GM19452 (cell line): ENCODE measurements around the gene NNAT.
"Not testable (repeated sequence)": the region's sequence is repeated elsewhere in the genome, so short reads cannot be mapped to it uniquely, and the experiment has no call there.

Experiments
- ATAC-seq: cut with Tn5 transposase; IDR thresholded peaks from one replicate; pipeline ENCODE4 v1.9.1; 2021; ENCODE audit not compliant: unreplicated experiment

Gene NNAT

DNA sequence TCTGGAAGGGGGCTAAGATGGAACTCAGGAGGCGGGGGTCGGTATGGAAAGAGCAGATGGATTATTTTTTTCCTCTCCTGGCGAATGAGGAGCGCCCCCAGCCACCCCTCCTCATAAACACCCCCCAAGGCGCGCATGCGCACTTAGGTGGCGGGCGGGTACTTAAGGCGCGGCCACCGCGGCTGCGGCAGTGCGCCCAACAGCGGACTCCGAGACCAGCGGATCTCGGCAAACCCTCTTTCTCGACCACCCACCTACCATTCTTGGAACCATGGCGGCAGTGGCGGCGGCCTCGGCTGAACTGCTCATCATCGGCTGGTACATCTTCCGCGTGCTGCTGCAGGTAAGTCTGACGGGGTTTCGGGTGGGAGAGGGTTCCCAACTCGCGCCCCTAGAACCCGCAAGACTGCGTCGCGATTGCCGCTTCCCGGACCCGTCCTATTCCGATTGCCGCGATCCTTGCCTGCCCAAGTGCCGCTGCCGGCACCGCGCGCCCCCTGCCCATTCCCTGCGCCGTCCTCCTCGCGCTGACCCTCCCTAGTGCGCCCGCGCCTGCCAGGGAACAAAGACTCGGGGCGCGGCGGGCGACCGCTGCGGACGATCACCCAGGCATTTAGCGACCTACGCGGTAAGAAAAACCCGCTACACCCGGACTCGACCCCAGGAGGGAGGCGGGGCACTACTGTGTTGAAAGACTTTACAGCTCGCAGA, at the start of gene NNAT:
Gene NNAT (plus strand): TSS at position 190 of the 711 bp plus-strand sequence. CDS start 82 bp downstream, at position 272.
- ATAC-seq: no peak

GRCh38 chr20:37471741-37472235, 49.3 kb upstream of the NNAT start:
- ATAC-seq: no peak

DNA sequence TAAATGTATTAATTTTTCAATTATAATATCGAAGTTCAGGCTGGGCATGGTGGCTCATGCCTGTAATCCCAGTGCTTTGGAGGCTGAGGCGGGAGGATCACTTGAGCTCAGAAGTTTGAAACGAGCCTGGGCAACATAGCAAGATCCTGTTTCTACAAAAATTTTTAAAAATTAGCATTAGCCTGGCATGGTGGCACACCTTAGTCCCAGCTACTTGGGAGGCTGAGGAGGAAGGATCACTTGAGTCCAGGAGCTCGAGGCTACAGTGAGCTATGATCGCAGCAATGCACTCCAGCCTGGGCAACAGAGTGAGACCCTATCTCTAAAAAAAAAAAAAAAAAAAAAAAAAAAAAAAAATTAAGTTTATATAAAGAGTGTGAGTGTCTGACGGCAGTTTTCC, 48.6 kb upstream of the NNAT start:
- ATAC-seq: not testable (repeated sequence)

GRCh38 chr20:37473249-37474000, 47.6 kb upstream of the NNAT start:
- ATAC-seq: no peak

DNA sequence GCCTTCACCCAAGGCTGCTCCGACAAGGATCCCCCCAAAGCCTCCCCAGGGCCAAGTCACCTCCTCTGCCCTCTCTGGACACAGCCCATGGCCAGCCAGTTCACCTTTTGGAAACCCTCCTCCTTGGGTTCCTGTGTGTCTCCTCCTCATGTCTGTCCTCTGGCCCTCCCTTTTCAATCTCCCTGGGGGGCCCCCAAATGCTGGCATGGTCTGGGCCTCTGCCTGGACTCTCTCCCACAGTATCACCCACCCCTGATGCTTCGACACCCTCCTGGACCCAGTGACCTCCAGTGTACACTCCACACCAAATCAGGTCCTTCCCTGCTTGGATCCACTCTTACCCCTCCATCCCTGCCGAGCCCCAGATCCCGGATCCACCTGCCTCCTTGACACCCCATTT, 46.7 kb upstream of the NNAT start:
- ATAC-seq: no peak

- ATAC-seq: no peak
Observed at GRCh38 chr20:37475252-37475651, 45.8 kb upstream of the NNAT start.

GRCh38 chr20:37477041-37477440, 44.0 kb upstream of the NNAT start:
- no peak for ATAC-seq

DNA sequence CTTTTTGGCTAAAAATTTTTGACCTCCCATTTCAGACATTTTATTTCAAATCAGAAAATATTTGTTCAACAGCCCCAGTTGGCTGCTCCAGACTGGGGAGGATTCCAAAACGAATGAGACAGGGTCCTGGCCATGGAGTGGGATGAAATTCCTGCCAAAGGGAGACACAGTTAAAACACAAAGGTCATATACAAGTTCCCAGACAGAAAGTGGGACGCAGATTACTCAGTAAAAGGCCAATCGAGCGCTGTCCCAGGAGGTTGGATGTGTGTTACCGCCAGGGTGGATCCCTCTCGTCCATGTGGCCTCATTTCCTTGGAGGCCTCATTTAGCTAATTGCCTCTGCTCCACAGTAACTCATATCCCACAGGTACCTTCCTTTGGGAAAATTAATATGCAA, 41.8 kb upstream of the NNAT start:
- no peak for ATAC-seq

GRCh38 chr20:37479925-37480691, 40.9 kb upstream of the NNAT start:
- ATAC-seq: no peak

GRCh38 chr20:37480919-37481318, 40.1 kb upstream of the NNAT start:
- ATAC-seq: no peak

DNA sequence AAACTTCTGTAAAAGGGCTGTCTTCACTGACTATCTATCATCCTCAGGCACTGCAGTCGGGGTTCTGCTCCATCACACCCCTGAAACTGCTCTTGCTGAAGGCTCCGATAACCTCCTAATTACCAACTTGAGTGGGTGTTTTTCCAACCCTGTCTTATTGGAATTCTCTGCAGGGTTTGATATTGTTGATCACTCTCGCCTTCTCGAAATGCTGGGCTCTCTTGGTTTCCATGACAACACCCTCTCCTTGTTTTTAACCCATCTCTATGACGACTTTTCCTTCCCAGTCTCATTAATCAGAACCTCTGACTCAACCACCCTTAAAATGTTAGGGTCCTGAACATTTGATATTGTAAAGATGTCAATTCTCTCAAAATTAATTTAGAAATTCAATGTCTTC, 39.4 kb upstream of the NNAT start:
- ATAC-seq: no peak

DNA sequence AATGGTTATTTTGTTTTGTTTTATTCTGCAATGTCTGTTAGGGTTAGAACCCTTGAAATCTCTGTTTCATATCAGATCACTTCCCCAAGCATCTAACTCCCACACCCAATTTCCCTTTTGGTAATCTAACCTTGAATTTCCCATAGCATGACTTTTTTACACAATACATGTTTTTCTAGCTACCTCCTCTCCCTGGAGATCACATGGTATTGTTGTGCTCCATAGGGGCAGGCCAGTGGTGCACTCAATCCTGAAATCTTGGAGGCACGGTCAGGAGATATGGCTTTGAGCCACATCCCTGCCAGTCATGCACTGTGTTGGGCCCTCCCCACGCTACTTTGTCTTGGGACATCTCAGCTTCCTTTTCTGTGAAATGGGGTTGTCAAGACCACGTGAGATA, 36.7 kb upstream of the NNAT start:
- ATAC-seq: no peak

GRCh38 chr20:37486209-37486608, 34.8 kb upstream of the NNAT start:
- ATAC-seq: not testable (repeated sequence)

GRCh38 chr20:37490663-37491350, 30.2 kb upstream of the NNAT start:
- no peak for ATAC-seq

GRCh38 chr20:37492096-37492625, 28.9 kb upstream of the NNAT start:
- no peak for ATAC-seq

DNA sequence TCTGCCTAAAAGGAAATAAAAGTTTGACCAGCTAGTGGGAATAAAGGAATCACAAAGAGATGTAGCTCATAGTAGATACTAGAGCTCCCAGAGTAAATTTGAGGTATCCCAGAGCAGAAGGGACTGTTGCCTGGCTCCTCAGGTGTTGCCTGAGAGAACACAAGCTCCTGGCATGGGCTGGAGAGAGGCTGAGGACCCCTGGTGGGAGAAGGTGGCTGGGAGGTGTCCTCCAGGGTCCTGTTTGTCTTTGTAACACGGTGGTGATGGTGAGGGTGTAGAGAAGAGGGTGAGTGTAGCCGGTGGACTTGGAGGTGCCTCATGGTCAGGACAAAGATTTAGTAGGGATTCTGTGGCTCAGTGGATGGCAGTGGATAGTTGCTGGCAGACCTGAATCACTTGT, 28.1 kb upstream of the NNAT start:
- no peak for ATAC-seq

DNA sequence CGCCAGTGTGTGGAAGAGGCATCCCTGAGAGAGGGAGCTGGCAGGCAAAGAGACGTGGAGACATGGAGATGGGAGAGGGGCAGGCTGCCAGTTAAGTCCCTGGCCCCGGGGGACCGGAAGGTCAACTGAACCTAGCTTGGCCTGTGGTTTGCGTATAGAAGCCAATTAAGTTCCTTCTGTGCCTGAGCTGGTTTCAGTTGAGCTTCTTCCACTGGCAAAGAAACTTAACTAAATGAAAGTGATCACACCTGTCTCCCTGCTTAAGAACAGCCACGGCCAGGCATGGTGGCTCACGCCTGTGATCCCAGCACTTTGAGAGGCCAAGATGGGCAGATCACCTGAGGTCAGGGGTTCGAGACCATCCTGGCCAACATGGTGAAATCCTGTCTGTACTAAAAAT, 26.7 kb upstream of the NNAT start:
- ATAC-seq: no peak

DNA sequence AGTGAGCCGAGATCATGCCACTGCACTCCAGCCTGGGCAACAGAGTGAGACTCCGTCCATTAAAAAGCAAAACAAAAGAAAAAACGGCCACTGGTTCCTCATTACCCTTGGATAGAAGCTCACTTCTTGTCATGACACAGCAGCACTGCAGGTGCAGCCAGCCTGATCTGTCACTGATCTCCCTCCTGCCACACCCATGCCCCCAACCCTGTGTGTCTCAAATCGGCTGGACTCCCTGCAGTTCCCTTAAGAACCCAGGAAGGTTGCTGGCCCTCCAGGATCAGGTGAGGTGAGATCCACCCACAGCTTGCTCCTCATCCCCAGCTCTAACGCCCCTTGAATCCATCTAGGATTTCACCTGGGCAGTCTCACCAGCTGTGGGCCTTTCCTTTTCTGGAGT, 26.3 kb upstream of the NNAT start:
- no peak for ATAC-seq

- ATAC-seq: no peak
Observed at GRCh38 chr20:37498066-37498665, 22.9 kb upstream of the NNAT start.

DNA sequence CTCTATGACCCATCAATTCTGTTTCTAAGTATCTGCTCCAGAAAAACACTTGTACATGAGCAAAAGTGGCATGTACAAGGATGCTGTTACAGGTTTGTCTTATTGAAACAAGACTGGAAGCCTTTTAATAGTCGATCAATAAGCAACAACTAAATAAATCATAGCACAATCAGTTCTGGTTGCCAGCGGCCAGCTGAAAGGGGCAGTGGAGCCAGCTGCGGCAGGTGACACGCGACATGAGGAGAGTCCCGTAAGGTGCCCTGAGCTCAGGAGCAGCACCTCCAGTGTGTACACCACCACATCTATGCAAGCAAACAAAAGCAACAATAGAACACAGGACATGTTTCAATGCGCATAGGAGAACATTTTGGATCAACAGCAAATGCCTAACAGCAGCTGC, 20.7 kb upstream of the NNAT start:
- ATAC-seq: no peak
